Stomach smooth muscle (tissue), 2 donors: ENCODE data around the gene USF2.

Source experiments
- H3K27ac ChIP-seq: one replicate; pipeline ENCODE4 v1.7.0; 2013; ENCODE audit warnings: mild to moderate bottlenecking, low read length, inconsistent platforms
- H3K27me3 ChIP-seq, 2 donors: one replicate each; pipeline ENCODE4 v1.7.0; 2013; ENCODE audit warnings: low read length in 2 of 2; ENCODE audit not compliant: insufficient read depth in 2 of 2, control insufficient read depth in 1 of 2
- H3K36me3 ChIP-seq, 2 donors: one replicate each; pipeline ENCODE4 v1.7.0; 2013; ENCODE audit warnings: low read length in 2 of 2; ENCODE audit not compliant: control insufficient read depth in 2 of 2, insufficient read depth in 2 of 2
- H3K4me1 ChIP-seq: one replicate; pipeline ENCODE4 v1.7.0; 2013; ENCODE audit warnings: low read length; ENCODE audit not compliant: control insufficient read depth, insufficient read depth
- H3K4me3 ChIP-seq, 2 donors: one replicate each; pipeline ENCODE4 v1.7.0; 2013; ENCODE audit warnings: low read length in 2 of 2
- H3K9ac ChIP-seq, 2 donors: one replicate each; pipeline ENCODE4 v1.7.0; 2013; ENCODE audit warnings: low read length in 2 of 2, mild to moderate bottlenecking in 1 of 2
- H3K9me3 ChIP-seq, 2 donors: one replicate each; pipeline ENCODE4 v1.7.0; 2013; ENCODE audit warnings: low read length in 2 of 2; ENCODE audit not compliant: control insufficient read depth in 2 of 2
- donor health status: healthy.
- donor health status: Pancreatic carcinoma.

The USF2 gene

GRCh38 chr19:35305181-35305580 lies 36.4 kb downstream of the USF2 start:
- no peak overlapping the region for H3K9ac ChIP-seq
- no peaks in the 10 kb centered on the region for H3K4me1 ChIP-seq
- H3K9me3 ChIP-seq: no peaks in the 10 kb centered on the region
- no peak overlapping the region for H3K27ac ChIP-seq
- H3K27me3 ChIP-seq: peaks cover 2 to 21% of the 10 kb centered on the region in 2 donors
- no peak overlapping the region for H3K4me3 ChIP-seq
- no peaks in the 10 kb centered on the region for H3K36me3 ChIP-seq

GRCh38 chr19:35306473-35307246 lies 37.9 kb downstream of the USF2 start:
- H3K4me1 ChIP-seq: no peaks in the 10 kb centered on the region
- H3K9ac ChIP-seq: no peak overlapping the region
- H3K36me3 ChIP-seq: no peaks in the 10 kb centered on the region
- no peak overlapping the region for H3K4me3 ChIP-seq
- no peak overlapping the region for H3K27ac ChIP-seq
- no peaks in the 10 kb centered on the region for H3K9me3 ChIP-seq
- H3K27me3 ChIP-seq: peaks cover 2 to 18% of the 10 kb centered on the region in 2 donors

GRCh38 chr19:35307931-35308330 lies 39.2 kb downstream of the USF2 start:
- H3K27ac ChIP-seq: no peak overlapping the region
- peaks cover 3 to 14% of the 10 kb centered on the region in 2 donors for H3K27me3 ChIP-seq
- no peaks in the 10 kb centered on the region for H3K36me3 ChIP-seq
- no peaks in the 10 kb centered on the region for H3K4me1 ChIP-seq
- H3K9ac ChIP-seq: no peak overlapping the region
- H3K4me3 ChIP-seq: no peak overlapping the region
- no peaks in the 10 kb centered on the region for H3K9me3 ChIP-seq

GRCh38 chr19:35308910-35309309 lies 40.1 kb downstream of the USF2 start:
- Histone ChIP-seq H3K27ac (no peak overlapping the region), H3K36me3 (no peaks in the 10 kb centered on the region)

DNA sequence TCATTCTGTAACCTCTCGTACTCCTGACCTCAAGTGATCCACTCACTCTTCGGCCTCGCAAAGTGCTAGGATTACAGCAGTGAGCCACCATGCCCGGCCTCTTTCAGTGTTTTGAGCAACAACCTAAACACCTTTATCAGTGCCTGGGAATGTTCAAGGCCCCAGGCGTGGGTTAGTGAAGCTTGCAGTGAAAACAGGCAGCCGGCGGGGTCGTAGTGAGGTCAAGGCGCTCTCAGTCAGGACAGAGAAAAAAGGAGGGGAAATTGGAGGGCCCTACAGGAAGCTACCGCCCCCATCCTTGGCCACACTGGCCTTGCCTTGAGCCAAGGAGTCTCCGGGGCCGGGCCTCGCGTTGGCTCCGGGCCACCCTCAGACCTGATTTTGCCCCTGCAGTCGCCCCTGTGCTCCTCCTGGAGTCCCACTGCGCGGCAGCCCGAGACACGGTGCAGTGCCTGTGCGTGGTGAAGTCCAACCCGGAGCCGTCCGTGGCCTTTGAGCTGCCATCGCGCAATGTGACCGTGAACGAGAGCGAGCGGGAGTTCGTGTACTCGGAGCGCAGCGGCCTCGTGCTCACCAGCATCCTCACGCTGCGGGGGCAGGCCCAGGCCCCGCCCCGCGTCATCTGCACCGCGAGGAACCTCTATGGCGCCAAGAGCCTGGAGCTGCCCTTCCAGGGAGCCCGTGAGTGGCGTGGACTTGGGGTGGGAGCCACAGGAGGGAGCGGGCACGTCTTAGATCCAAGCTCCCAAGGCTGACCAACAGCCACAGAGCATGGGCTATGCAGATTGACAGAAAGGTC lies 40.9 kb downstream of the USF2 start:
- peaks cover 3 to 9% of the 10 kb centered on the region in 2 donors for H3K27me3 ChIP-seq
- H3K9me3 ChIP-seq: no peaks in the 10 kb centered on the region
- H3K36me3 ChIP-seq: no peaks in the 10 kb centered on the region
- no peak overlapping the region for H3K4me3 ChIP-seq
- H3K4me1 ChIP-seq: no peaks in the 10 kb centered on the region
- no peak overlapping the region for H3K9ac ChIP-seq
- H3K27ac ChIP-seq: no peak overlapping the region

More at GRCh38 chr19:35308910-35309309, 40.1 kb downstream of the USF2 start:
- Histone ChIP-seq H3K4me1 (no peaks in the 10 kb centered on the region), H3K9ac (no peak overlapping the region), H3K9me3 (no peaks in the 10 kb centered on the region), H3K4me3 (no peak overlapping the region), H3K27me3 (peaks cover 3 to 12% of the 10 kb centered on the region in 2 donors)

GRCh38 chr19:35310331-35310730 lies 41.6 kb downstream of the USF2 start:
- Histone ChIP-seq H3K36me3 (no peaks in the 10 kb centered on the region), H3K27me3 (peaks cover 3 to 6% of the 10 kb centered on the region in 2 donors), H3K27ac (no peak overlapping the region), H3K9ac (no peak overlapping the region), H3K9me3 (no peaks in the 10 kb centered on the region), H3K4me3 (no peak overlapping the region), H3K4me1 (no peaks in the 10 kb centered on the region)

DNA sequence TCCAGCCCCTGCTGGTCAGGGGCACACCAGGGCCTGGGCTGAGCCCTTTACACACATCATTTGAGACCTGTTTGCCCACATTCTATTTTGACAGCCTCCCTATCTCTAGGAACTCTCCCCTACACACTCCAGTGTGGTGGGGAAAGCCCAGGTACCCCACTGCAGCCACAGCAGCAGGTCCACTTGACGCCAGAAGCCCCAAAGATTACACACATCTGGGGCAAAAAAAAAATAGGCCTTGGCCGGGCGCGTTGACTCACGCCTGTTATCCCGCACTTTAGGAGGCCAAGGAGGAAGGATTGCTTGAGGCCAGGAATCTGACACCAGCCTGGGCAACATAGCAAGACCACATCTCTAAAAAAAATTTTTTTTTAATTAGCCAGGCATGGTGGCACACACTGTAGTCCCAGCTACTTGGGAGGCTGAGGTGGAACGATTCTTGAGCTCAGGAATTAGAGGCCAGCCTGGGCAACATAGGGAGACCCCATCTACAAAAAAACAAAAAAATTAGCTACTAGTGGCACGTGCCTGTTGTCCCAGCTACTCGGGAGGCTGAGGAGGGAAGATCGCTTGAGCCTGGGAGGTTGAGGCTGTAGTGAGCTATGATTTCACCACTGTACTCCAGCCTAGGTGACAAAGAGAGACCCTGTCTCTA lies 42.2 kb downstream of the USF2 start:
- H3K4me1 ChIP-seq: no peaks in the 10 kb centered on the region
- H3K27ac ChIP-seq: no peak overlapping the region
- no peak overlapping the region for H3K9ac ChIP-seq
- no peak overlapping the region for H3K4me3 ChIP-seq
- H3K9me3 ChIP-seq: no peaks in the 10 kb centered on the region
- no peaks in the 10 kb centered on the region for H3K36me3 ChIP-seq
- peaks cover 3 to 6% of the 10 kb centered on the region in 2 donors for H3K27me3 ChIP-seq

GRCh38 chr19:35311901-35312665 lies 43.3 kb downstream of the USF2 start:
- H3K9ac ChIP-seq: no peak overlapping the region
- no peaks in the 10 kb centered on the region for H3K9me3 ChIP-seq
- H3K27me3 ChIP-seq: peaks cover 3 to 9% of the 10 kb centered on the region in 2 donors
- no peaks in the 10 kb centered on the region for H3K4me1 ChIP-seq
- H3K4me3 ChIP-seq: no peak overlapping the region
- no peaks in the 10 kb centered on the region for H3K36me3 ChIP-seq
- no peak overlapping the region for H3K27ac ChIP-seq

DNA sequence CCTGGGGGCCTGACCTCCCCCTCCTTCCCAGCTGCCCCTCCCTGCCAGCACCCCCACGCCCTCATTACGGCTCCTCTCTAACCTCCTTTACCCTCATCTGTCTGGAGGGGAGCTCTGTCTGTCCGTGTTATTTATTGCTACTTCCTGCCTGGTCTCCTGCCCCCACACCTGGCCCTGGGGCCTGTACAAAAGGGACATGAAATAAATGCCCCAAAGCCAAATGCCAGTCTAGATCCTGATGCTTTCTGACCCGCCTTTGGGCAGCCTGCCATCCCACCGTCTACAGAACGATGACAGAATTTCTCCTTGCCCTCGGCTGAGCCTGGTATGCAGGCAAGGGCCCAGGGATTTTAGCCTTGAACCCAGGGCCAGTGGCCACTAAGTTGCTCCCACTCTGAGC lies 44.8 kb downstream of the USF2 start:
- H3K27ac ChIP-seq: no peak overlapping the region
- H3K9me3 ChIP-seq: no peaks in the 10 kb centered on the region
- H3K4me1 ChIP-seq: no peaks in the 10 kb centered on the region
- H3K9ac ChIP-seq: no peak overlapping the region
- no peak overlapping the region for H3K4me3 ChIP-seq
- peaks cover 3 to 6% of the 10 kb centered on the region in 2 donors for H3K27me3 ChIP-seq
- H3K36me3 ChIP-seq: no peaks in the 10 kb centered on the region

- Histone ChIP-seq H3K4me3 (no peak overlapping the region), H3K9me3 (no peaks in the 10 kb centered on the region), H3K9ac (no peak overlapping the region), H3K36me3 (no peaks in the 10 kb centered on the region), H3K4me1 (no peaks in the 10 kb centered on the region), H3K27ac (no peak overlapping the region), H3K27me3 (peaks cover 3 to 6% of the 10 kb centered on the region in 2 donors)
Observed at GRCh38 chr19:35314031-35314430, 45.3 kb downstream of the USF2 start.
